Activated naive CD8-positive, alpha-beta T cell (primary cell): ENCODE data around the gene HPN.

Source experiments
- H3K27ac Mint-ChIP-seq: one replicate; pipeline ENCODE4 v1.8.0; 2021; ENCODE audit warnings: mixed read lengths
- H3K27me3 Mint-ChIP-seq: one replicate; pipeline ENCODE4 v1.8.0; 2021; ENCODE audit warnings: mixed read lengths
- H3K36me3 Mint-ChIP-seq: one replicate; pipeline ENCODE4 v1.8.0; 2021; ENCODE audit warnings: mixed read lengths
- H3K4me1 Mint-ChIP-seq: one replicate; pipeline ENCODE4 v1.8.0; 2021; ENCODE audit warnings: low read depth, mixed read lengths
- H3K4me3 Mint-ChIP-seq: one replicate; pipeline ENCODE4 v1.8.0; 2021; ENCODE audit warnings: mild to moderate bottlenecking, mixed read lengths
- H3K9me3 Mint-ChIP-seq: one replicate; pipeline ENCODE4 v1.8.0; 2021; ENCODE audit warnings: low read depth, mixed read lengths

The HPN gene

DNA sequence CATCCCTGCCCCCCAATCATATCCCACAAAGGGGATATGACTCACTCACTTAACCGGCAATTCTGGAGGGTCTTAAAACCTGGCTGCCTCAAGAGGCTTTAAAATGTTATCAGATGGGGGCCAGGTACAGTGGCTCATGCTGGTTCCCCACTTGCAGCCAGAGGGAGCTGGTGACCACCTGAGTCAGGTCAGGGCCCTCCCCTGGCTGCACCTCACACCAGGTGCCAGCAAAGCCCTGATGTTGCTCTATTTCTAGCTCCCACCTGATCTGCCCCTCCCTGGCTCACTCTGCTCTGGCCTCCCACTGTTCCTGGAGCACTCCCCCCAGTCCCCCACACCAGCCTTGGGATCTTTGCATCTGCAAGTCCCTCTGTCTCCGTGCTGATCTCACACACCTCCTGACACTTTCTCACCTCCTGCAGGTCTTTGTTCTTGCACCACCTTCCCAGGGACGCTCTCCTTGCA is 14.2 kb downstream of the HPN start:
- H3K27ac Mint-ChIP-seq, result no peak overlapping the region
- no peak overlapping the region for H3K4me3 Mint-ChIP-seq
- H3K4me1 Mint-ChIP-seq, result no peaks in the 10 kb centered on the region
- no peaks in the 10 kb centered on the region for H3K36me3 Mint-ChIP-seq
- no peaks in the 10 kb centered on the region for H3K27me3 Mint-ChIP-seq
- H3K9me3 Mint-ChIP-seq, result no peaks in the 10 kb centered on the region

DNA sequence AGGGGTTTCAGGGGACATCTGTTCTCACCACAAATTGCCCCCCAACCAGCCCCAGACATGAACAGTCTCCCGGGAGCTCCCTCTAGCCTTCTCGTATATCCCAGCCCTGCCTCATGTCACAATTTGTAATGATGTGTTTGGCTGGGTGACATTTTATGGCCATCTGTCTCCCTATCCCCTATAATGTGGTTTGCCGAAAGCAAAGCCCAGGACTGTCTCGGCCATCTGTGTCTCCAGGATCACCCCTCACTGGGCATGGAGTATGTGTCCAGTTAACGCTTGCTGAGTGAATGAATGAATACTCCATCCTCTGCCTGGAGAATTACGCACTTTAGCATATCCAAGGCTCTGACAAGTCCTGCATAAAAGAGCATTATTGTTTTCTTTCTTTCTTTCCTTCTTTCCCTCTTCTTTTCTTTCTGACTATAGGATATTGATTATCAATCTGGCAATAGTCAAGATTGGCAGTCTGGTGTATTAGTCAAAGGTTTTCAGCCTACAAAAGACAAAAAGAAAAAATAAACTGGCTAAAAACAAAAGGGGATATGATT is 15.1 kb downstream of the HPN start:
- Mint-ChIP-seq H3K36me3 (no peaks in the 10 kb centered on the region), H3K27ac (no peak overlapping the region), H3K9me3 (no peaks in the 10 kb centered on the region), H3K4me1 (no peaks in the 10 kb centered on the region), H3K4me3 (no peak overlapping the region), H3K27me3 (no peaks in the 10 kb centered on the region)

DNA sequence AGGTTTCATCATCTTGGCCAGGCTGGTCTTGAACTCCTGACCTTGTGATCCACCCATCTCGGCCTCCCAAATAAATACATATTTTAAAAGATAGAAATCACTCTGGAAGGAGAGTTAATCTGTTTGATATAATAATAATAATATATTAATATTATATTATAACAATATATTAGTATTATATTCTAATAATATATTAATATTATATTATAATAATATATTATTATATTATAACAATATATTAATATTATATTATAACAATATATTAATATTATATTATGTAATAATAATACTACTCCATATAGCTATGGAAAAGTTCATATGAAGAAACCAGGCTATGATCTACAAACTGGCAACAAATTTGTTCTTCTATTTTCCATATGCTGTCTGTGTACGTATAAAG is 16.8 kb downstream of the HPN start:
- H3K4me1 Mint-ChIP-seq, result no peaks in the 10 kb centered on the region
- H3K36me3 Mint-ChIP-seq, result no peaks in the 10 kb centered on the region
- H3K9me3 Mint-ChIP-seq, result no peaks in the 10 kb centered on the region
- H3K4me3 Mint-ChIP-seq, result no peak overlapping the region
- no peaks in the 10 kb centered on the region for H3K27me3 Mint-ChIP-seq
- H3K27ac Mint-ChIP-seq, result no peak overlapping the region

GRCh38 chr19:35059006-35059798 is 17.7 kb downstream of the HPN start:
- Mint-ChIP-seq H3K4me3 (no peak overlapping the region), H3K4me1 (peaks cover 5% of the 10 kb centered on the region), H3K36me3 (no peaks in the 10 kb centered on the region), H3K27me3 (no peaks in the 10 kb centered on the region), H3K27ac (no peak overlapping the region), H3K9me3 (no peaks in the 10 kb centered on the region)

GRCh38 chr19:35059799-35060091 is 18.2 kb downstream of the HPN start:
- Mint-ChIP-seq H3K4me3 (no peak overlapping the region), H3K4me1 (peaks cover 5% of the 10 kb centered on the region), H3K27me3 (no peaks in the 10 kb centered on the region), H3K9me3 (no peaks in the 10 kb centered on the region), H3K36me3 (no peaks in the 10 kb centered on the region), H3K27ac (no peak overlapping the region)

DNA sequence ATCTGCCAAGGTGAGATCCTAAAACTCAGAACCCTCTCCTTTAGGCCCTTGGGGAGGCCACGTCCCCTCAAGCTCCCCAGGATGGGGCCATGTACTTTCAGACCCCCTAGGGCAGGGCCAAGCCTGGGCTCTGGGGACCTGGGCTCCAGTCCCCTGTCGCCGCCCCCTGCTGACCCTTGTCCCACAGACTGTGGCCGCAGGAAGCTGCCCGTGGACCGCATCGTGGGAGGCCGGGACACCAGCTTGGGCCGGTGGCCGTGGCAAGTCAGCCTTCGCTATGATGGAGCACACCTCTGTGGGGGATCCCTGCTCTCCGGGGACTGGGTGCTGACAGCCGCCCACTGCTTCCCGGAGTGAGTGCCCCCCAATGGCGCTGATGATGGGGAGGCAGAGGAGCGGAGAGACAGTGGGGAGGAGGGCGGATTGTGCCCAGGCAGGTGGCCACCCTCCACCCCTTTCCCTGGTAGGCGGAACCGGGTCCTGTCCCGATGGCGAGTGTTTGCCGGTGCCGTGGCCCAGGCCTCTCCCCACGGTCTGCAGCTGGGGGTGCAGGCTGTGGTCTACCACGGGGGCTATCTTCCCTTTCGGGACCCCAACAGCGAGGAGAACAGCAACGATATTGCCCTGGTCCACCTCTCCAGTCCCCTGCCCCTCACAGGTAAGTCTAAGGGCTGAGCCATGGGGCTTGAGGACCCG is 18.8 kb downstream of the HPN start:
- no peak overlapping the region for H3K27ac Mint-ChIP-seq
- H3K27me3 Mint-ChIP-seq, result no peaks in the 10 kb centered on the region
- no peaks in the 10 kb centered on the region for H3K36me3 Mint-ChIP-seq
- no peak overlapping the region for H3K4me3 Mint-ChIP-seq
- H3K9me3 Mint-ChIP-seq, result no peaks in the 10 kb centered on the region
- peaks cover 5% of the 10 kb centered on the region for H3K4me1 Mint-ChIP-seq

- Mint-ChIP-seq H3K9me3 (no peaks in the 10 kb centered on the region), H3K27me3 (no peaks in the 10 kb centered on the region), H3K4me3 (no peak overlapping the region), H3K36me3 (no peaks in the 10 kb centered on the region), H3K27ac (peak overlapping the region; percentile 34), H3K4me1 (peaks cover 5% of the 10 kb centered on the region)
Measured at GRCh38 chr19:35061583-35062373, 20.3 kb downstream of the HPN start.

DNA sequence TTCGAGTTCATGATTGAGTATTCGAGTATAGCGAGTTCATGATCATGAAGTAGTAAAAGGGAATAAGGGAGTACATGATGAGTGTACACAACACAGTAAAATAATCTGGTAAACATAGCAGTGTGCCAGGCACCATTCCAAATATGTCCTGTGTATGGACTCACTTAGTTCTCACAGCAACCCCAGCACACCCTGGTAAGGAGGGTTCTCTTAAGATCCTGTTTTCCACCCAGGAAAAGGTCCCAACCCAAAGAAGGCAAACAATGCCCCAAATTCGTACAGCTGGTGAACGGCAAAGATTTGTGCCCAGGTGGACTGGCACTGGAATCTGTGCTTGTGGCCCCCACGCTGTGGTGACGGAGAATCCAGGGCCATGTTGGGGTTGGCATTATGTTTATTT is 21.4 kb downstream of the HPN start:
- Mint-ChIP-seq H3K4me1 (peaks cover 10% of the 10 kb centered on the region), H3K4me3 (no peak overlapping the region), H3K27ac (no peak overlapping the region), H3K9me3 (no peaks in the 10 kb centered on the region), H3K27me3 (no peaks in the 10 kb centered on the region), H3K36me3 (no peaks in the 10 kb centered on the region)

DNA sequence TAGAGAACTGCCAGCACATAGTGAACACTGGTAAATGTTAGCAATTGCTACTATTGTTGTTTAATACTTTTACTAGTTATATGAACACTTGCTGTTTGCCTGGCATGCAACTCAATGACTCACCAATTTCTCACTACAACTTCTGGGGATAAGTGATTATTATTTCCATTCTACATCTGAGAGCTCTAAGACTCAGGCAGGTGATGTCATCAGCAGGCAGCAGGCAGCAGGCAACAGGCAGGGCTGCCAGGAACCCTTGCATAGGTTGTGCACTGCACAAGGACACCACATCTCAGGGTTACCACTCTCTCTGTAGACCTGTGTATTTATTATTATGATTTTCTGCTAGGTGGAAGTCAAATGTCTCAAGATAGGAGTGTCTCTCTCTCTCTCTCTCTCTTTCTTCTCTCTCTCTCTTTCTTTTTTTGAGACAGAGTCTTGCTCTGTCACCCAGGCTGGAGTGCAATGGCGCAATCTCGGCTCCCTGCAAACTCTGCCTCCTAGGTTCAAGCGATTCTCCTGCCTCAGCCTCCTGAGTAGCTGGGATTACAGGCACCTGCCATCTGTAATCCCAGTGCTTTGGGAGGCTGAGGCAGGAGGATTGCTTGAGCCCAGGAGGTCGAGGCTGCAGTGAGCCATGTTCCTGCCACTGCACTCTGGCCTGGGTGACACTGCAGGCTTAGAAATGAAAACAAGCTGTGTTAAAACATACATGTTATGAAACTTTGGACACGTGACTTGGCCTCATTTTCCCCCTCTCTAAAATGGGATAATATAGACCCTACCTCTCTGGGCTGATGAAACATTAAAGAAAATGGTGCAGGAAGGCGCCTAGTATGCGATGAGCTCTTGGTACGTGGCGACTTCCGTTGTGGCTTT is 22.7 kb downstream of the HPN start:
- Mint-ChIP-seq H3K27me3 (no peaks in the 10 kb centered on the region), H3K27ac (peak overlapping the region; percentile 79), H3K36me3 (no peaks in the 10 kb centered on the region), H3K4me1 (peaks cover 10% of the 10 kb centered on the region), H3K9me3 (no peaks in the 10 kb centered on the region), H3K4me3 (no peak overlapping the region)

DNA sequence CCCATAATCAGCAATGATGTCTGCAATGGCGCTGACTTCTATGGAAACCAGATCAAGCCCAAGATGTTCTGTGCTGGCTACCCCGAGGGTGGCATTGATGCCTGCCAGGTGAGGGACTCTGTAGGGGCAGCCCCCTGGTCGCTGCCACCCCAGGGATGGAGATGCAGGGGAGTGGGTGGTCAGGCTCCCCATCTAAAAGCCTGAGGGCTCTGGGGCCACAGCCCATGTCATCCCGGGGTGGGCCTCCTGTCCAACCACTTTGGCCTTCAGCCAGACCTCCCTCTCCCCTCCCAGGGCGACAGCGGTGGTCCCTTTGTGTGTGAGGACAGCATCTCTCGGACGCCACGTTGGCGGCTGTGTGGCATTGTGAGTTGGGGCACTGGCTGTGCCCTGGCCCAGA is 24.1 kb downstream of the HPN start:
- H3K27me3 Mint-ChIP-seq, result no peaks in the 10 kb centered on the region
- no peaks in the 10 kb centered on the region for H3K9me3 Mint-ChIP-seq
- no peaks in the 10 kb centered on the region for H3K36me3 Mint-ChIP-seq
- H3K4me3 Mint-ChIP-seq, result no peak overlapping the region
- no peak overlapping the region for H3K27ac Mint-ChIP-seq
- H3K4me1 Mint-ChIP-seq, result peaks cover 10% of the 10 kb centered on the region

DNA sequence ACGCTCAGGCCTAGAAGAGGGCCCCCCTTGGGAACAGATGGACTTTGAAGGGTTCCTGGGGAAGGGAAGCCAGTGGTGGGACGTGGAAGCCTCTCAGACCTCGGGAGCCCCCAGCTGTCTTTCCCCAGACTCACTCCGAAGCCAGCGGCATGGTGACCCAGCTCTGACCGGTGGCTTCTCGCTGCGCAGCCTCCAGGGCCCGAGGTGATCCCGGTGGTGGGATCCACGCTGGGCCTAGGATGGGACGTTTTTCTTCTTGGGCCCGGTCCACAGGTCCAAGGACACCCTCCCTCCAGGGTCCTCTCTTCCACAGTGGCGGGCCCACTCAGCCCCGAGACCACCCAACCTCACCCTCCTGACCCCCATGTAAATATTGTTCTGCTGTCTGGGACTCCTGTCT is 24.6 kb downstream of the HPN start:
- no peaks in the 10 kb centered on the region for H3K9me3 Mint-ChIP-seq
- H3K4me1 Mint-ChIP-seq, result peaks cover 10% of the 10 kb centered on the region
- no peaks in the 10 kb centered on the region for H3K27me3 Mint-ChIP-seq
- no peaks in the 10 kb centered on the region for H3K36me3 Mint-ChIP-seq
- H3K27ac Mint-ChIP-seq, result no peak overlapping the region
- H3K4me3 Mint-ChIP-seq, result no peak overlapping the region

DNA sequence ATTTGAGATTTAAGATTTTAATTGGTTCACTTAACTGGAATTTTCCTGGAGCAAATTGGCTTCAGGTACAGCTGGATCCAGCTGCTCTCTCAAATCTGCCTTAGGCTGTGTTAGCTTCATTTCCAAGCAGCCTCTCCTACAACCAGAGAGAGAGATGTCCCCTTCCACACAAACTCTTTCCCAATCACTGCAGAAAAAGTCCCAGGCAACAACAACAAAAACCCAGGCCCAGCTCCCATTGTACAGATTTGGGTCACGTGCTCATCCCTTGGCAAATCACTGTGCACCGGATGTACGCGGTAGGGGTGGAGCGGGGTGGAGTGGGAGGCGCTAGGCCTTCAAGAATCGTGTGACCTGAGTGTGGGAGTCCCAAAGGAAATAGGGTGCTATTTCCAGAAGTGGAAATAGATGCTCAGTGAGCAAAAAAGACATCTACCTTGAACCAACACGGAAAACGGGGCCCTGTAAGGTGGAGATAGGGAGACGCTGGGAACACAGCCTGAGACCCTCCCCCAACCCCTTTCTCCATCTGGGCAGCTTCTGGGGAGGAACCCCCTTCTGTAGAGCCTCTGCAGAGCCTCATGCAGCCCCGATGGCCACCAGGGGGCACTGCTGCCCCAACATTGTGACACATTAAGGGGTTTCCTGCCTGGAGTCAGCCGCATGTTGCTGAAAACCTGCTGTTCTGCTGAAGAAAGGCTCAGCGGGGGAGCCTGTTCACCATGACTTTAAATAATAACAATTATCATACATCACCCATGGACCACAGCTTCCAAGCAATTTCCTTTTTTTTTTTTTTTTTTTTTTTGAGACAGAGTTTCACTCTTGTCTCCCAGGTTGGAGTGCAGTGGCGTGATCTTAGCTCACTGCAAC is 25.4 kb downstream of the HPN start:
- peak overlapping the region; percentile 50 for H3K27ac Mint-ChIP-seq
- H3K4me3 Mint-ChIP-seq, result no peak overlapping the region
- no peaks in the 10 kb centered on the region for H3K27me3 Mint-ChIP-seq
- no peaks in the 10 kb centered on the region for H3K9me3 Mint-ChIP-seq
- H3K4me1 Mint-ChIP-seq, result peaks cover 10% of the 10 kb centered on the region
- no peaks in the 10 kb centered on the region for H3K36me3 Mint-ChIP-seq

- H3K36me3 Mint-ChIP-seq, result no peaks in the 10 kb centered on the region
- no peak overlapping the region for H3K27ac Mint-ChIP-seq
- H3K4me3 Mint-ChIP-seq, result no peak overlapping the region
- no peaks in the 10 kb centered on the region for H3K27me3 Mint-ChIP-seq
- peaks cover 5% of the 10 kb centered on the region for H3K4me1 Mint-ChIP-seq
- no peaks in the 10 kb centered on the region for H3K9me3 Mint-ChIP-seq
Measured at GRCh38 chr19:35068941-35069634, 27.6 kb downstream of the HPN start.
